ENCODE measurements around the gene VRK2.
"Not testable (repeated sequence)": the region's sequence is repeated elsewhere in the genome, so short reads cannot be mapped to it uniquely, and the experiment has no call there.

The VRK2 gene

DNA sequence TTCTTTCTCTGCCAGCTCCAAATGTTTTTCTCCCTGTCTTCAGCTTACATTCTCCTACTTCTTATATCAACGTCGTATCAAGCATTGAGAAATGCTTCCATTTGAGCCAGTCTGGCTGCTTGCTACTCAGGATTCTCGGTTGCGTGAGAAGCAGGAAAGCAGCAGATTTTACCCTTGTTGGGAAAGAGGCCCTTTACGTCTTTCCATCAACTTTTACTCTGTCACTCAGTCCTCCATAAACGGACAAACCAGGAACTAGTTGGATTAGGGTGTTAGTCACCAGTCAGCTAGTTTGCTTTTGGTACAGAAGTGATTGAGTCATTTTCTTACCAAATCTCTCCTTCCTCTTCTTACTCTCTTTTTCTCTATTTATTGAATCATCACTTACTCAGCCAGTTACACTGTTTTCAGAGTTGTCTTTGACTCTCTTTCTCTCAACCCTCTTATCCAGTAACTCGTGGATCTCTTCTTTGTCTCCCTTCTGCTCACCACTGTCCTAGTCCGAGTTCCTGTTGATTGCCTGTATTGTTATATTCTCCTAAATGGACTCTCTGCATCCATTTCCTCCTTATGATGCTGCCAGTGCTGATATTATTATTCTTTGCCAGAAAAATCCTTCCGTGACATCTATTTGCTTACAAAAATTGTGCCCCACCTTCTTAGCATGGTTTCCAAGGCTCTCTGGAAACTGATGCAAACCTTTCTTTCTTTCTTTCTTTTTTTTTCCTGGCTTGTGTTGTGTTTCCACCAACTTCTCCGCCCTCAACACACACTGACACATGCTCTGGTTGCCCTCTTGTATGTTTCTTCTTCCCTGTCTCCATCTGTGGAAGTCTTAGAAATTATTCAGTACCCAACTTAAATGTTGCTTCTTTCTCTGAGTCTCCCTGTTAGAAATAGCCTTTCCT lies 61.5 kb downstream of the VRK2 start:
- DNase-seq (ENCODE audit: low read depth, low spot score) = no peak

DNA sequence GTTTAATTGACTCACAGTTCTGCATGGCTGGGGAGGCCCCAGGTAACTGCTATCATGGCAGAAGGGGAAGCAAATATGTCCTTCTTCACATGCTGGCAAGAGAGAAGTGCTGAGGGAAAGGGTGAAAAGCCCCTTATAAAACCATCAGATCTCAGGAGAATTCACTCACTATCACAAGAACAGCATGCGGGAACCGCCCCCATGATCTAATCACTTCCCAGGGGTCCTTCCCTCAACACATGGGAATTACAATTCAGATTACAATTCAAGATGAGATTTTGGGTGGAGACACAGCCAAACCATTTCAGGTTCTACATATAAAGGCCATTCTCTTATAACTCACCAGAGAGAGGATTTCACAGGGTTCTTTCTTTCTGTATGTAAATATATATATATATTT lies 62.9 kb downstream of the VRK2 start:
- DNase-seq (ENCODE audit: low read depth, low spot score) = no peak

DNA sequence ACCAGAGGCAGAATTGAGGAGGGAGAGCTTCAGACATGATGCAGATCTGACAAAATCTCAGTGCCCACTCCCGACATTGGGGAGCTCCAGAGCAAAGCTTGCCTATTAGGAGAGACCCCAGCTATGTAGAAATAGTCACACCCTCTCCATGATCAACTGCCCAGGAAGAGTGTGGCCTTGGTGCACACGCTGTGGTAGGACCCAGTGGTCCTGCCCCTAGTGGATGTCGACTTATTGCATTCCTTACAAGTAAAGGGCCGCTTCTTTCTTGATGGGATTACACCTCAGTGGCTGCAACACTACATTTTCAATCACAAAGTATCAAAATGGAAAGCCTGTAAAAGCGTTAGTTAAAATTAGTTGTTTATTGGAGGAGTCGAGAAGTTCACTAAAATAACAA lies 64.2 kb downstream of the VRK2 start:
- DNase-seq (ENCODE audit: low read depth, low spot score) = no peak

DNA sequence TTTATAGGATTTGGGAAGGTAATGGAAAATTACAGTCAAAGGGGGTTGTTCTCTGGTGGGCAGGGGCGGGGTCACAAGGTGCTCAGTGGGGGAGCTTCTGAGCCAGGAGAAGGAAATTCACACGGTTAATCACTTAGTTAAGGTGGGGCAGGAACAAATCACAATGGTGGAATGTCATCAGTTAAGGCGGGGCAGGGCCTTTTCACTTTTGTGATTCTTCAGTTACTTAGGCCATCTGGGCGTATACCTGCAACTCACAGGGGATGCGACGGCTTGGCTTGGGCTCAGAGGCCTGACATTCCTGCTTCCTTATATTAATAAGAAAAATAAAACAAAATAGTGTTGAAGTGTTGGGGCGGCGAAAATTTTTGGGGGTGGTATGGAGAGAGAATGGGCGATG lies 67.0 kb downstream of the VRK2 start:
- not testable (repeated sequence) for DNase-seq (ENCODE audit: low read depth, low spot score)

DNA sequence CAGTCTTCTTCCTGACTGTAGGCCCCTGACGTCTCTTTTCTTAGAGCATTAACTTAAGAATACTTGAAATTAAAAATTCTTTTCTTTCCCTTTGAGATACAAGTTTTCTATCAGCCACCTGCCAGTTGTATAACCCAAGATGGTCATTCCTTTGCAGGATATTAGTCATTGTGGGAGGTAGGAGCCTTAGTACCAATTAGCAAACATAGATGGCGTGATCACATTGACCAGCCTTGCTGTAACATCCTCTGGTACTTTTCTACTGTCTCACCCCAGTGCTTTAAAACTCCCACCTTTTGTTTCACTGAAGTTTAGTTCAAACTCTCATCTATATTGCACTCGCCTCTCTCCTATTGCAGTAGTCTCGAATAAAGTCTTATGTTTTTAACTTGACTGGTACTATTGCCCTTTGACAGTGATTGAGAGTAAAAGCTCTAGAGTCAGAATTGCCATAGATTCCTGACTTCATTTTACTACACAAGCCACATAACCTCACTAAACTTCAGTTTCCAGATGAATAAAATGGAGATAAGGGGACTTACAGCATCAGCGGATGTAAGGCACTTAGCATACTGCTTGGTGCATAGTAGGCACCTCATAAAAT lies 74.1 kb downstream of the VRK2 start:
- DNase-seq (ENCODE audit: low read depth, low spot score) = no peak

DNA sequence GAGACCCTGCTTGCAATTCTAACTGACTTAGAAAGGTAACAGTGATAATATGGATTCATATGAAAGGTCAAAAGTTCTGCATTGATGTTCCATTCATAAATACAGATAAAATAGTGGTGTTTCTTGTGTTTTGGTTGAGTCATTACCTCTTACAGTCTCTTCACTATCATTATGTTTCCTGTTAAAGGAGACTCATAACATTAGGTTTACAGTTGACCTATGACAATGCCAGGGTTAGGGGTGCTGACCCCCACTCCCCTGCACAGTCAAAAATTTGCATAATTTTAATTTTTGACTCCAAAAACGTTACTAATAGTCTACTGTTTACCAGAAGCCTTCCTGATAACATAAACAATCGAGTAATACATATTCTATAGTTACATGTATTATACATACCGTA lies 75.4 kb downstream of the VRK2 start:
- DNase-seq (ENCODE audit: low read depth, low spot score) = no peak

DNA sequence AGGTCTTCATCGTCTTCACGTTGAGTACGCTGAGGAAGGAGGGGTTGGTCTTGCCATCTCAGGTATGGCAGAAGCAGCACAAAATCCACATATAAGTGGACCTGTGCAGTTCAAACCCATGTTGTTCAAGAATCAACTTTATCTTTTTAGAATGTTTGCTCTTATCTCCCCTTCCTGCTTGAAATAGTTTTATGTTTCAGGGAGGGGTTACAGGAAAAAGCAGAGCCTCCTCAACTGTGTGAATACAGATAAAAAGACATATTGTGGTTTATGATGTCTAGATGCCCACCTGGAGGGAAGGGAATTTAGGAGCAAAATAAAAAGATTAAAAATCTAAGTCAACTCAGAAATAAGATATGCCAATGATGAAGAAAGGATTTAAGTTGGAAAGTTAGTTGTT lies 75.9 kb downstream of the VRK2 start:
- DNase-seq (ENCODE audit: low read depth, low spot score) = no peak

DNA sequence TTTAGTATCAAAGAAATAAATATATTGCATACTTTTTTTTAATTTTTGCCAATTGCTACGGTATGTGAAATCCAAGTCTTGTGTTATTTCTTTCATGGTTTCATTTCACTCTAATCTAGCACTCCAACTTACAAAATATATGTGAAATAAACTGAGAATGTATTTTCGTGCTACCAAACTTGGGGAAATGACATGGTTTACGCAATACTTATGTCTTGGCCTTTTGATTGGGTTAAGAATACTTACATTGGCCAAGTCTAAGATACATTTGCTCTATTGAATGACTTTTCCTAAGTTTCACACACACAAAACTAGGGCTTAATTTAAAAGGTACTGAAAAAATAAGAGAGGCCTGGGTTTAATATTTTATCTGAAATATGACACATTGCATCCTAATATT lies 80.5 kb downstream of the VRK2 start:
- DNase-seq (ENCODE audit: low read depth, low spot score) = no peak

DNA sequence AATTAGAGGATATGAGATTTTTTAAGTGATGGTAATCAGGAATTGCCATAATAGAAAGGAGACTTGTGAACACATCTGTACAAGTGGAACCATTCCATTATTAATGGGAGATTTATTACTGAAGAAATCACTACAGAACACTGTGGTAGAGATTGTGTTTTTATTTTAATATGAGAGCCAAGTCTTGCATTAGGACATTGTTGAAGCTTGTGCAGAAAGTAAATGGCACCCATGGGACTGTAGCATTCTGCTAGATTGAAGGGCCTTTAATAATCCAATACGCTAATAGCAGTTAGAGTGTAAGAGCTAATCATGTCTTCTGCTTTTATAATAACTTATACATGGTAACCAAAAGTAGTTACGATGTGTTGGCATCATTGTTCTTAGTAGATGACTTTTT lies 83.6 kb downstream of the VRK2 start:
- no peak for DNase-seq (ENCODE audit: low read depth, low spot score)

DNA sequence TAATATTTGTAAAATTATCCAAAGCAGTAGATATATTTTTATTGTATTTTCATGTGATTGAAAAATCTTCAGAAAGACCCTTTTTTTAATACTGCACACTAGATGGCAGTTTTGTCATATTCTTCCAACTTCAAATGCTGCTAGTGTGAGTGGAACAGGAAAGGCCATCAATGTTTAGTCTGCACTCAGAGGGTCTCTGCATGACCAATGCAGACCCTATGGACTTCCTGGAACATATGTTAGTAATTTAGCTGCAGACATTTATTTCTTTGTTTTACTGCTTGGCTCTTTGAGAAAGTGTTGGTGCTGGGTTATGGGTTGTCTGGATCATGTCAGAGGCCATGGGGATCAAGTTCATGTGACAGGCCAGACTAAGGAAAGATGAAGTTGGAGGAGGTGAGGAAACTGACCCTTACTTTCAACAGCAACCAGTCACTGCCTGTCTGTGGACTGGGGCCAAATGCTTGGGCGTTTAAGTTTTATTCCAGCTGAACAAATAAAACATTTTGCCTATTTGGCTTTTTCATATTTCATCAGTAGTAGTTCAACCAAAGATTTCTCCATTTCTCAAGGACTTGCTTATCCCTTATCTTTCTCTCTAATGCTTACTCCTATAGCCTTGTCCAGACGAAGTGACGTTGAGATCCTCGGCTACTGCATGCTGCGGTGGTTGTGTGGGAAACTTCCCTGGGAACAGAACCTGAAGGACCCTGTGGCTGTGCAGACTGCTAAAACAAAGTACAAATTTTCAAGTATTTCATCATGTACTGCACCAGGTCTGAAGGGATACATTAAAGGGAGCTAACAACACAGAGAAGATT lies 84.8 kb downstream of the VRK2 start:
- peak; percentile 36 for DNase-seq (ENCODE audit: low read depth, low spot score)

DNA sequence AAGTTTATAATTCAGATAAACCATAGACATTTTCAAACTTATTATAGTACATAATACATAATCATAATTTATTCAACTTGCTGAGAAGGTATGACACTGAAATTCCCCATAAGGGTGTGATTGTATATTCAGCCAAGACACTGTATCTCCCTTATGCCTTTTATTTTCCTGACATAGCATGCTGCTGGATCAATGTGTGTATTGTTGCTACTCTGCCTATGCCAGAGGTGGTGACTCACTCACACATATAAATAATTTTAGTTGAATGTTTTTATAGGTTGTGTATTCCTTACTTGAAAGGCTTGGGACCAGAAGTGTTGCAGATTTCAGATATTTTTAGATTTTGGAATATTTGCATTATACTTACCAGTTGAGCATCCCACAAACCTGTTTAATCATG lies 86.8 kb downstream of the VRK2 start:
- DNase-seq (ENCODE audit: low read depth, low spot score) = no peak

DNA sequence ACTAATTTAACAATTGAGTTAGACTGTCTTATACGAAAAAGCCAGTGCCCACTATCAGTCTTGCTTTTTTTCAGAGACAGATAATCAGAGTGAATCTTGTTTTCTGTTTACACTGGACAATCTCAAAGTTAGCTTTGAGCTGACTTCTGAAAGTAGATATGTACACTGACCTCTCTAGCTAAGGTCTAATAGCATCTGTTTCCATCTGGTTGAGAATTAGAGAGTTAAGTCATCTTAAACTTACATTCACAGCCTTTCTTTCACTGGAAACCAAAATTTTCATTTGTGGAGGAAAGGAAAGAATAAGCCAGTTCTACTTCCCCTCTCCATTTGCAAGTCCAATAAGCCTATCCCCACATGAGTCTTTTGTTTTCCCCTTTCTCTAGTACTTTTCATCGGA lies 89.3 kb downstream of the VRK2 start:
- DNase-seq (ENCODE audit: low read depth, low spot score) = no peak

DNA sequence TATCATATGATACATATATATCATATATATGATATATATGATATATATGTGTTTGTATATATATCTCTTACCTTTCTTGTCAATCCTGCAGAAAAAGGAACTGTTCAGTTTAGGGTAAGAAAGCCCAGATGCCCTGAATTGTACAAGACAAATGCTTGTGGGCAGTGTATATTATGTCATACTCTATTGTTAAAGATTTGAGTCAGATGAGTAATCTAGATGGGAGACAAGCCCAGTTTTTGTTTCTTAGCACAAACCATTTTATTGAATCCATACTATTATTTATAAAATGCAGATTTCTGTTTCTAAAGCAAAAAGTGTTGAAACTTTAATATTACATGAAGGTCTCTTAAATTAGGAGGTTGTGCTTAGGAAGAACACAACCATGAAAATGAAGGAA lies 90.6 kb downstream of the VRK2 start:
- no peak for DNase-seq (ENCODE audit: low read depth, low spot score)

DNA sequence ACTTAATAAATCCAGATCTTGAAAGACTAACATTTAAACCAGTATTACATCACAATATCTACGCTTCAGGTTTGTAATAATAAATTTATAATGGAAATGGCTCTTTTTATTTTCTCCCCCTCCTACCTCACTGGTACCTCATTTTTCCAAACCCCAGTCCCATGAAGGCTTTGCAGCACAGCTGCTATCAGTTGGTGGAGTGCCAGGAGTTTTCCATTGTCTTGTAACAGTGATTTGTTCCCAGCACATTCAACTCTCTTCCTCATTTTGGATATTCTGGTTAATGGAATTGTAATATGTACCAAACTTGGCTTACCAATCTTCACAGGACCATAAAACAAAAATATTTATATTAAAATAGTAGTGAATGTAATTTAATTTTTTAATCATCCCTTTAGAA lies 91.2 kb downstream of the VRK2 start:
- no peak for DNase-seq (ENCODE audit: low read depth, low spot score)

DNA sequence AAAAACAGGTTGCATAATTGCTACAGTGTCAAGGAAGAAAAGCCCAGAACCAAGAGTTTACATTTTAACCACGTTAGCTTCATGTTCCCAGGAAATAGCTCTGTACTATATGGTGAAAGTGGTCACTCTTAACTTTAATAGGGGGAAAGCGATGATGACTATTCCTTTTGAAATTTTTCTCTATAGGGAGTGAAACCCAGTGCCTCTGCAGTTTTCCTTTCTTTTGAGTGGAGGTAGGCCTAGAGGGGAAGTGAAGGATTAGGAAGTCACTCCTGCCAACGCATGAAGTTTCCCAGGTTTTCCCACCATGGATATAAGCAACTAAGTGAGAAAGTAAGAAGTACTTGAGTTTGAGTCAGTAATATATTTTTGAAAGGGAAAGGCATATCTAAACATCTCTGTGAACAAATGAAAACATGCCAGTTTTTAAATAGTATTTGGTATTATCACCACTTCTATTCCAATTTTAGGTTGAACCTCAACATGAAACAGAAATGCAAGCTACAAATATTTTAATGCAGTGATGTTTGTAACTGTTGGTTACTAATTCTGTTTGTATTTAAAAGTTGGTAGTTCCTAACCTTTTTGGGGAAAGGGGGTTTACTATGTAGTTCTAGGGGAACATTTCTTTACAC lies 91.9 kb downstream of the VRK2 start:
- DNase-seq (ENCODE audit: low read depth, low spot score) = no peak

DNA sequence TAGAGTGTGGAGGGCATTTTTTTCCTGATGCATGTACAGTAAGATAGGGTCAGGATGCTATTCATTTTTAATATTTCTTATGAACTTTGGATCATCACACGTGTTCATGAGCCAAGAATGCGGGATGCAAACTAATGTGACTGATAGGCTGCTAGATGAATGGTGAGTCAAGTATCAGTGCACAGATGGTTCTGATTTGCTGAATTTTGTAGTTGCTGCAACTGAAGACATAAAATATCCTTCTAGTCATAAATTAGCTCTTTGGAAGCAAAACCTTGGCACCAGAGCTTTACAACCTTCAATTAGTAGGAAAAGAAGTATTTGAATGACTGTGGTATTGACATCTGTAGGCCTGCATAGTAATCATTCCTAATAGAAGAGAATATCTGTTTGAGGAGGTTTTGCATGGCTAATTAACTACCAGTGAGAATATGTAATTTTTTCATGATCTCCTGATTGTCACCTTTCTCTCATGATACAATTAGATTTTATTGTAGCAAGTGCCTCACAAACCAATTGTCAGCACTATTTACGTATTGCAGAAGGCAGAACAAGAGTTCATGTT lies 94.0 kb downstream of the VRK2 start:
- DNase-seq (ENCODE audit: low read depth, low spot score) = no peak

DNA sequence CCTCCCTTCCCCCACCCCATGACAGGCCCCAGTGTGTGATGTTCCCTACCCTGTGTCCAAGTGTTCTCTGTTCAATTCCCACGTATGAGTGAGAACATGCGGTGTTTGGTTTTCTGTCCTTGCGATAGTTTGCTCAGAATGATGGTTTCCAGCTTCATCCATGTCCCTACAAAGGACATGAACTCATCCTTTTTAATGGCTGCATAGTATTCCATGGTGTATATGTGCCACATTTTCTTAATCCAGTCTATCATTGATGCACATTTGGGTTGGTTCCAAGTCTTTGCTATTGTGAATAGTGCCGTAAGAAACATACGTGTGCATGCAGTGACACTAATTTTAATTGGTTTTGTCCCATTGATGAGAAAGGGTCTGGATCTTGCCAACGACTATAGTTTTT lies 99.2 kb downstream of the VRK2 start:
- not testable (repeated sequence) for DNase-seq (ENCODE audit: low read depth, low spot score)

DNA sequence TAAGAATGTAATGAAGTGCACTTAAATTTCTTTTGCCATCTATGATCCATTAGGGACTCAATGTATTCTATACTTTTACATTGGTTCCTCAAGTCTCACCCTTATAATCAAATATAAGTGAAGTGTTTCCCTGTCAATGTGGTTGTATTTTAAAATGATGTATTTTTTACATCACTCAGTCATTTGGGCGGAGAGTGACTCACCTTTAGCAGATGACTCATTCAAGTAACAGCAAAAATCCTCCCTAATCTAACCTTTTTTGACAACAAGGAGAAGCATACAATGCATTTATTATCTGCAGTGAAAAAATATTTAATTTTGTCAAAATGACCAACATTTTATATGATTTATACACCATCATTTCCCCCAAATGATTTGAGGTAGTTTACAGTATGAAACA lies 100.1 kb downstream of the VRK2 start:
- no peak for DNase-seq (ENCODE audit: low read depth, low spot score)

DNA sequence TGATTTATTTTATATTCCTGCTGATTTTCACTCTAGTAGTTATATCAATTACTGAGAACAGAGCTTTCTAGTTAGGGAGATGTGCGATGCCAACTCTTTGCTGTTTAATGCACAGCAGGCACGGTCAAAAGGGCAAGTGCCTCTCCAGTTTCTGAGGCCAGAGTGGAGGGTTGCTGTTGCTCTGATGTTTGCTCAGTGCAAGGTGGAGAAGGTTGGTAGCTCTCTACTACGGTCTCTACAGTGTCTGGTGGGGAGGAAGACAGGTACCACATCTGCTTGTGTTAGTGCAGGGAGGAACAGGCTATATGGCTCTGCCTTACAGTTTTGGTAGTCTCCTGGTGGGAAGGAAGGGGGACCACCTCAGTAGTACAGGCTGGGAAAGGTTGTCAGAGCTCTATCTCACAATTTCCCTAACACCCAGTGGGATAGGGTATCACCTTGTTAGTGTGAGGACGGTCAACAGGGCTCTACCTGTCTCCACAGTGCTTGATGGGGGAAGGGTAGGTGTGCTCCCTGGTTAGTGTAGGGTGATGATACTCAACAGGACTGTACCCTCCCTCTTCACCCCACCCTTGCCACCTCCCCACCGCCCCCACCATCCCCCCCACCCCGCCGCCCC lies 108.7 kb downstream of the VRK2 start:
- DNase-seq (ENCODE audit: low read depth, low spot score) = no peak

DNA sequence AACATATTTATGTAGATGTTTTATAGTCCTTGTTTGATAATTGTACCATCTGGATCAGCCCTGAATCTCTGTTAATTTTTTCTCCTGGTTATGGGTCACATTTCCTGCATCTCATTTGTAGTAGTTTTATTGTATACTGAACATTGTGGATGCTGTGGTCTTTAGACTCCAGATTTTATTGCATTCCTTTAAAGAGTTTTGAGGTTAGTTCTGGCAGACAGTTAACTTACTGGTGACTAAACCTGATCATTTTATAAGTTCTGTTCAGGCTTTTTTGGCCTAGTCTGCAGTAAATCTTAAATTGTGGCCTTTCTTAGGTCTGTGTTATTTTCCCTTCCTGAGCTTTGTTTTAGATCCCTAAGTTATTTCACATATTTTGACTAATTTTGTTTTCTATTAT lies 110.2 kb downstream of the VRK2 start:
- DNase-seq (ENCODE audit: low read depth, low spot score) = no peak

DNA sequence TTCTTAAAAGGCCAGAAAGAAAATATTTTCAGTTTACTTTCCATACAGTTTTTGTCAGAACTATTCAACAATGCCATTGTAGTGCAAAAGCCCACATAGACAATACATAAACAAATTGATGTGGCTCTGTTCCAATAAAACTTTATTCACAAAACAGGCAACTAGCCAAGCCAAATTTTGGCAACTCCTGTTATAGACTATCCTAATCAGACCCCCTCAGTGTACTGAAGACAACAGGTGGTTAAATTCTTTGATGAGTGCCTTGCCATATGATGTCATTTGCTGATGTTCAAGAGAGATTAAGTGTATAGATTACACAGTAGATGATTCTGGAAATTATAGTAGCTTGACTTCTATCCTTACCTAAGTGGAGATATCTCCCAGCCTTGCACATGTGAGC lies 111.1 kb downstream of the VRK2 start:
- no peak for DNase-seq (ENCODE audit: low read depth, low spot score)
